Duodenal mucosa (tissue), 2 donors: ENCODE measurements around the gene ZFYVE21.

Source experiments
- H3K27ac ChIP-seq: one replicate; pipeline ENCODE4 v1.7.0; 2013; ENCODE audit warnings: low read depth, low read length
- H3K27me3 ChIP-seq, 2 donors: one replicate each; pipeline ENCODE4 v1.7.0; 2013; ENCODE audit warnings: low read length in 2 of 2, control low read depth in 1 of 2; ENCODE audit not compliant: insufficient read depth in 2 of 2, control insufficient read depth in 1 of 2
- H3K36me3 ChIP-seq, 2 donors: one replicate each; pipeline ENCODE4 v1.7.0; 2013; ENCODE audit warnings: low read length in 2 of 2, control low read depth in 1 of 2; ENCODE audit not compliant: insufficient read depth in 2 of 2, control insufficient read depth in 1 of 2
- H3K4me1 ChIP-seq, 2 donors: one replicate each; pipeline ENCODE4 v1.7.0; 2013; ENCODE audit warnings: low read length in 2 of 2, control low read depth in 1 of 2; ENCODE audit not compliant: insufficient read depth in 2 of 2, control insufficient read depth in 1 of 2
- H3K4me3 ChIP-seq, 2 donors: one replicate each; pipeline ENCODE4 v1.7.0; 2013; ENCODE audit warnings: low read length in 2 of 2, low read depth in 1 of 2
- H3K9ac ChIP-seq, 2 donors: one replicate each; pipeline ENCODE4 v1.7.0; 2013; ENCODE audit warnings: low read length in 2 of 2, low read depth in 1 of 2
- H3K9me3 ChIP-seq, 2 donors: one replicate each; pipeline ENCODE4 v1.7.0; 2013; ENCODE audit warnings: low read length in 2 of 2, control low read depth in 1 of 2; ENCODE audit not compliant: control insufficient read depth in 1 of 2

The ZFYVE21 gene

DNA sequence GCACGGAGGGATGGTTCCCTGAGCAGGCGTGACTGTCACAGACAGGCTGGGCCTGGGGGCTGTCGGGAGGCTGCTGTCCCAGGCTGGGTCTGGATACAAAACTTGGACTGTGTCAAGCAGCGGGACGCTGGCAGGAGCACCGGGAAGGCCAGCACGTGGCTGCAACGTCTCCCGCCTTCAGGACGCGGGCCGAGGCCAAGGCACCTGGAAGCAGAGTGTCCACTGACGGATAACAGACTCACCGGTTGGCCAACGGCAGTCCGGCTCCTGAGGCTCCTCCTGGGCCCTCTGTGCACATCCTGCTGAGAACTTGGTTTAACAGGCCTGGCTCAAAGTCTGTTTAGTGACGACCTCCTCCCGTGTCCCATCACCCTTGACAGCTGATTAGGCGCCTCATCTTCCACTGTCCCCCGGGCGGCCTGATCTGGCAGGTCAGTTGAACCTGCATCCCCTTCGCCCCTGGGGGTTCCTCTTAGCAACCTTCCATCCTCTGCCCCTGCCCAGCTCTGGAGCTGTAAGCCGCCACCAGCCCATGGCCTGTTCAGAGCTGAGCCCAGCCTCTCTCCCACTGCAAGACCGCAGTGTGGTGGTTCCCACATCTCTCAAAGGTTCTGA, 2.9 kb upstream of the ZFYVE21 start:
- no peak overlapping the region for H3K4me3 ChIP-seq
- no peaks in the 10 kb centered on the region for H3K9me3 ChIP-seq
- H3K9ac ChIP-seq, result no peak overlapping the region
- H3K4me1 ChIP-seq, result peaks cover 29 to 39% of the 10 kb centered on the region in 2 donors
- no peak overlapping the region for H3K27ac ChIP-seq
- no peaks in the 10 kb centered on the region for H3K27me3 ChIP-seq
- H3K36me3 ChIP-seq, result peaks cover 0 to 14% of the 10 kb centered on the region in 2 donors

DNA sequence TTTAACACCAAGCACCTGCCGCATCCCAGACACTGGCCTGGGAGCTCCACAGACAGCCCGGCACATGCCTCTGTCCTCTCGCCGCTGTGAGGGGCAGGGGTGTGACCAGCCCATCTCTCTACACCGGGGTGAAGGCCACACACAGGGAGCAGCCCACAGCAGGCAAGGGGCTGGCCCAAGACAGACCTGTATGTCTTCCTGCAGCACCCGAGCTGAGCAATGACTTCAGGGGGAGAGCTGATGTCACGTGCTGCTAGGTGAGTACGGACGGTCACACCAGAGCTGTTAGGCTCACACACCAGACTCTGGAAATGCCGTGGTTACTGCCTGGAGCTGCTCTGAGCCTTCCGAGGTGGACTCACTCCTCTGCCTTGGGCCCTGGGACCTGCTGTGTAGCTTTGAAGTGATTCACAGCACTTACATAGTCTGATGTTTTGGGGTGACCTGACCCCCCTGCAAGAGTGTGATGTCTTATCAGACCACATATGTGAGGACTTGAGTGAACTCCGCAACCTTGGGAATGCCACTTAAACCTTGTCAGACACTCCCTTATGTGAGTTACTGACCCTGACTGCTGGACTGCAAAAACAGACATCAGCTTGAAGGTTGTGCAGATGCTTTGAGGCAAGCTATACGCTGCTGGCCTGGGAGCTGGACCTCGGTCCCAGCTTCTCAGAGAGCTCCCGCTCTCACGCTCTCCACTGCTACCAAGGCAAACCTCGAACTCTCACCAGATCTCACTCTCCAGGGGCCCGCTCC, 2.1 kb upstream of the ZFYVE21 start:
- Histone ChIP-seq H3K27ac (no peak overlapping the region), H3K4me3 (no peak overlapping the region), H3K27me3 (no peaks in the 10 kb centered on the region), H3K4me1 (peaks cover 29 to 39% of the 10 kb centered on the region in 2 donors), H3K9me3 (no peaks in the 10 kb centered on the region), H3K9ac (no peak overlapping the region), H3K36me3 (peaks cover 0 to 8% of the 10 kb centered on the region in 2 donors)

DNA sequence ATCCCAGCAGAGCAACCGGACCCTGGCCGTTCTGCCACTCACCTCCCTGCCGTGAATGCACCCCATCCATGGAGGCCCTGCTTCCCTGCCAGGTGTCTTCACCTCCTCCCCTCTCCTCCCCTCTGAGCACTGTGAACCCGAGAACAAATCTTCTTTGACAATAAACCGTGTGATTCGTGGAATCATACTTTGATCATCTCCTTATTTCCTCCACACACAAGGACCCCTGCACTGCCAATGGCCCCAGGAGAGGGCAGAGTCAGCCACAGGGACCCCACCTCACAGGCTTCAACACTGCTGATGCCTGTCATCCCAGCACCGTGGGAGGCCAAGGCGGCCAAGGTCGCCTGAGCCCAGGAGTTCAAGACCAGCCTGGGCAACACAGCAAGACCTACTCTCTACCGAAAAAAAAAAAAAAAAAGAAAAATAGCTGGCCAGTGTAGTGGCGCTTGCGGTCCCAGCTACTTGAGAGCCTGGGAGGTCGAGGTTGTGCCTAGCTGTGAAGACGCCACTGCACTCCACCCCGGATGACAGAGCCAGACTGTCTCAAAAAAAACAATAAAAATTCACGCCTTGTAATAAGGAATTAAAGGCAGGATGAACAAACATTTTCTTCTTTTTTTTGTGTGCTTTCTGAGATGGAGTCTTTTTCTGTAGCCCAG, 1.4 kb upstream of the ZFYVE21 start:
- H3K36me3 ChIP-seq, result peaks cover 0 to 1% of the 10 kb centered on the region in 2 donors
- no peaks in the 10 kb centered on the region for H3K9me3 ChIP-seq
- no peaks in the 10 kb centered on the region for H3K27me3 ChIP-seq
- no peak overlapping the region for H3K27ac ChIP-seq
- peak overlapping the region in 1 of 2 donors; percentile 21 for H3K4me3 ChIP-seq
- peaks cover 29 to 39% of the 10 kb centered on the region in 2 donors for H3K4me1 ChIP-seq
- H3K9ac ChIP-seq, result no peak overlapping the region

DNA sequence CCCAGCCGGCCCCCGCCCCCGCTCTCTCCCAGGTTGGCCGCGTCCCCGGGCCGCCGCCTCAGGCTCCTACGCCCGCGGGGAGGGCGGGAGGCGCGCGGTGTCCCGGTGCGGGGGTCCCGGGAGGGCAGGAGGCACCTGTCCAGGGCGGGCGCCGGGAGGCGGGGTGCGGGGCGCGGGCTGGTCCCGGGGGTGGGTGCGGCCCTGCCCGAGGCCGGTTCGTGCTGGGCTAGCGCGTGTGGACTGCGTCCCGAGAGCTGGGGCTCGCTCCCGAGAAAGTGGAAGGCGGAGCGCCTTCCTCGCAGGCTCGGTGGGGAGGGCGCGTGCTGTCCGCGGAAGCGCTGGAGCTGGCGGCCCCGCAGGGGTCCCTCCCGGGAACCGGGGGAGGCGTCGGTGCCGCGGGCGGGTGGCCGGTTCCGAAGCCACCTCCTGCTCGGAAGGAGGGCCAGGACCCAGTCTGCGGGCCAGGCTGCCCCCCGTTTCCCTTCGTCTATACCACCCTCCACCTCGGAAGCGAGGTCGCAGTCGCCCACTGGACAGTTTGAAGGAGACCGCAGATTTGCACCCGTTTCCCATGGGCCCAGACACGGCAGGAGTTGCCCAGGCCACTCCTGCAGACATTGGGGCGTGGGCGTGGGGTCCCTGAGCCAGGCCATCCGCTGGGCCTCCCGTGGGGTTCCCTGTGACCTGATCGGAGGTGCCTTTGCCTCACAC, 636 bp downstream of the ZFYVE21 start:
- no peaks in the 10 kb centered on the region for H3K9me3 ChIP-seq
- H3K36me3 ChIP-seq, result no peaks in the 10 kb centered on the region
- no peak overlapping the region for H3K27ac ChIP-seq
- peaks cover 22 to 32% of the 10 kb centered on the region in 2 donors for H3K4me1 ChIP-seq
- H3K9ac ChIP-seq, result peak overlapping the region; percentile 63 to 64
- H3K4me3 ChIP-seq, result peak overlapping the region; percentile 64 to 79
- no peaks in the 10 kb centered on the region for H3K27me3 ChIP-seq

DNA sequence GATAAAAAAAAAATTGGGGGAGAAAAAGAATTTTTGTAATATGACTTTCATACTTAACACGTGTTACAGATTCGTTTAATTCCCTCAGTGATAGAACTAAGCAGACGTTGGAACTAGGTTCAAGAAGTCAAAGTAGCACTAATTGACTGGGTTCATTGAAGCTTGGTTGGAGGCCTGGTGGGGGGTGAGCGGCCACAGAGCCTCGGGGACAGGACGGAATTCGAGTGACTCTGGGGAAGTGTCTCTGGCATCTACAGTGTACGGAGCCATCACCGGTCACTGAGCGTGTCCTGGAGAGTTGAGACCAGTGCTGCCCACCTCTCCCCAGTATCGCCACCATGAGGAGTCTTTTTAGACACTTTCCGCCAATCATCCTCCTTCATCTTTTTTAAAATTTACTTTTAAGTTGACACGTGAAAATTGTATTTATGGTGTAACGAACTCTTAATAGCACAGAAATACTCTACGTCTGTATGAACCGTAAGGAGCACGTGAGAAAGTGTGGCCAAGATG, 1.3 kb downstream of the ZFYVE21 start:
- no peaks in the 10 kb centered on the region for H3K9me3 ChIP-seq
- H3K4me3 ChIP-seq, result peak overlapping the region; percentile 64 to 79
- no peak overlapping the region for H3K27ac ChIP-seq

DNA sequence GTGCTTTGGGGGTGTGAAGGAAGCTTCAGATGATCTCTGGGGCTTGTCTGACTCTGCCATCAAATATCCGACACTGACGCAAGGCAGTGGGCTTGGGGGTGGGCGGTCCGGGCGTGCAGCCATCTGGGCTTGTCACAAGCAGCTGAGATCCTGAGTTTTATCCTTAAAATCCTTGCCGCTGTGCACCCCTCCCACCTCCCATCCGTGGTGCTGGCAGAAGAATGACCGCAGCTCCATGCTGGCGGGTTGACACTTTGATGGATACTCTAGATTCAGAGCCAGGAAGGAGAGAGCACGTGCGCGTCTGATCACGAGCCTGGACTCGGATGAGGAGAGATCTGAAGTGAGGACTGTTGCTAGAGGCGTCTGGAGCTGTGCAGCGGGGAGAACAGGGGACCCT, 3.0 kb downstream of the ZFYVE21 start:
- Histone ChIP-seq H3K9ac (no peak overlapping the region), H3K36me3 (no peaks in the 10 kb centered on the region), H3K4me3 (no peak overlapping the region), H3K9me3 (no peaks in the 10 kb centered on the region), H3K27ac (no peak overlapping the region), H3K4me1 (peaks cover 15 to 22% of the 10 kb centered on the region in 2 donors), H3K27me3 (no peaks in the 10 kb centered on the region)

More for the DNA sequence above, 1.3 kb downstream of the ZFYVE21 start:
- no peaks in the 10 kb centered on the region for H3K27me3 ChIP-seq
- peak overlapping the region; percentile 63 to 64 for H3K9ac ChIP-seq
- no peaks in the 10 kb centered on the region for H3K36me3 ChIP-seq
- H3K4me1 ChIP-seq, result peaks cover 14 to 24% of the 10 kb centered on the region in 2 donors

DNA sequence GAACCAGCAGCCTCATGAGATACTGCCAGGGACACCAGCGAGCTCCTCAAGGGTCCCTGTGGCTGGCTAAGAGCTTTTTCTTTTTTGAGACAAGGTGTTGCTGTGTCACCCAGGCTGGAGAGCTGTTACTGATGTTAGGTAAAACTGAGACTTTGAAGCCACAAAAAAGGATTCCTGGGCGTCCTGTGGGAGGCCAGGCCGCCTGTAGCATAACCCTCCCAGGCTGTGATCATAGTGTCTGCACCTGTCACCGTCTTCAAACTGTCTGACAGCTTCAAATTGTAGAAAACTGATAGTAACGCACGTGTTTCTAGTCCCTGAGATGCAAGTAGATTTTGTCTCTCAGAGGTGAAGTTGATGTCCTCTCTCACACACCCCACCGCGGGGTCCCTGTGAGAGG, 4.1 kb downstream of the ZFYVE21 start:
- Histone ChIP-seq H3K4me1 (peaks cover 24 to 26% of the 10 kb centered on the region in 2 donors), H3K4me3 (no peak overlapping the region), H3K27ac (no peak overlapping the region), H3K9ac (no peak overlapping the region), H3K27me3 (no peaks in the 10 kb centered on the region), H3K9me3 (no peaks in the 10 kb centered on the region), H3K36me3 (no peaks in the 10 kb centered on the region)

DNA sequence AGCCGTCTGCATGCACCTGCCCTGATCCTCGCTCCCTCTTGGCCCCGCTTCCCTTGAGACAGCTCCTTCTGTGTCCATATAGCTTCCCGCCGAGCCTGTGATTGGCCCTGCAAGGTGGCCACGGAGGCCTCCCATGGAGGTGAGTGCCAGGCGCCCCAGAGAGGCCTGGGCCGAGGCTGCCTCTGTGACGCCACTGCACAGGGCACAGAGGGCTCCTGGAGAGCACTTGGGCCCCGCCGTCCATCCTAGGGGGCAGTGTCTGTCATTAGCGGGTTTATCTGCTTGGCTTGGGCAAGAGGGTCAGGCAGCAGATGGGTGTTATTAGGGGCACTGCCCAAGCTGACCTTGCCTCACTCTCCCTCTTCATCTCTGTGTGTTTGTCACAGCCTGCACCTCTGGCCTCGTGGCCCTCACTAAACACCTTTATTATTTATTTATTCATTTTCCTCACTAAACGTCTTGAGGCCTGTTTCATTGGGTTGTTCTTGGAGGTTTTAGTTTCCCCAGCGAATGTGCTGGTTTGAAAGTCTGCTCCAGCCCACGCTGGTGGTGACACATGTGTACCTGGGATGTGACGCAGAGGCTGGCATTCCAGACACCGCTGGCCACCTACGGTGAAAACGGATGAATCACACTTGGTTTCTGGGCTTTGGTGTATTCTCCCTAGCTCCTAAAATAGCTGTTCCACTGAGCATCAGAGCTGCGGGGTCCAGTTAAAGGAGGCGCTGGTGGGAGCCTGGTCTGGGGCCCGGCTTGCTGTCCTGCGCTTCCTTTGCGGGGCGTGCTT, 5.9 kb downstream of the ZFYVE21 start:
- Histone ChIP-seq H3K4me1 (peaks cover 22 to 24% of the 10 kb centered on the region in 2 donors), H3K9me3 (no peaks in the 10 kb centered on the region), H3K27me3 (no peaks in the 10 kb centered on the region), H3K27ac (no peak overlapping the region), H3K9ac (no peak overlapping the region), H3K4me3 (no peak overlapping the region), H3K36me3 (peaks cover 0 to 8% of the 10 kb centered on the region in 2 donors)

DNA sequence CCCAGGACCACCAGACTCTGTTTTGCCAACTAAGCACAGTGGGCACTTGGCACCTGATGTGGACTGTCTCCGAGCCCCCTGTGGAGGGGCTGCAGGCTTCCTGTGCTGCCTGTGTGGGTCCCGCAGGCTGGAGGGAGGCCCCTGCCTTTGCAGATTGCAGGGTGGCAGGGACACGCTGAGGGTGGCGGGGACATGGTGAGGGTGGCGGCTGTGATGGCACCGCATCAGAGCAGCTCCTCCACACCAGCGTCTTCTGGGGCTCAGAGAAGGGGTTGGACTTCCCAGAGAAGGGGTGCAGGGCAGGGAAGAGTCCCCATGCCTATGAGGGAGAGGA, 8.1 kb downstream of the ZFYVE21 start:
- Histone ChIP-seq H3K9me3 (no peaks in the 10 kb centered on the region), H3K27ac (peak overlapping the region; percentile 10), H3K9ac (no peak overlapping the region), H3K36me3 (peaks cover 2 to 16% of the 10 kb centered on the region in 2 donors), H3K27me3 (no peaks in the 10 kb centered on the region), H3K4me3 (no peak overlapping the region), H3K4me1 (peaks cover 21 to 27% of the 10 kb centered on the region in 2 donors)
